HG02885 (cell line): ENCODE results near the gene ASTN2.
"Not testable (repeated sequence)": the region's sequence is repeated elsewhere in the genome, so short reads cannot be mapped to it uniquely, and the experiment has no call there.

ENCODE experiments used
- ATAC-seq: cut with Tn5 transposase; IDR thresholded peaks from one replicate; pipeline ENCODE4 v1.9.1; 2021; ENCODE audit warnings: mild to moderate bottlenecking; ENCODE audit not compliant: unreplicated experiment, poor library complexity

The ASTN2 gene

GRCh38 chr9:117093891-117094844 is 320.7 kb downstream of the ASTN2 start:
- ATAC-seq, result no peak

- no peak for ATAC-seq
Measured at GRCh38 chr9:117092582-117092981, 322.3 kb downstream of the ASTN2 start.

- ATAC-seq, result no peak
Measured at GRCh38 chr9:117091529-117091928, 323.3 kb downstream of the ASTN2 start.

GRCh38 chr9:117088786-117089185 is 326.1 kb downstream of the ASTN2 start:
- no peak for ATAC-seq

- no peak for ATAC-seq
Measured at GRCh38 chr9:117088140-117088539, 326.7 kb downstream of the ASTN2 start.

GRCh38 chr9:117084221-117084620 is 330.6 kb downstream of the ASTN2 start:
- no peak for ATAC-seq

GRCh38 chr9:117083559-117083958 is 331.3 kb downstream of the ASTN2 start:
- ATAC-seq, result no peak

GRCh38 chr9:117081641-117082317 is 333.1 kb downstream of the ASTN2 start:
- ATAC-seq, result peak; percentile 39

GRCh38 chr9:117080765-117081390 is 334.0 kb downstream of the ASTN2 start:
- no peak for ATAC-seq

- ATAC-seq, result no peak
Measured at GRCh38 chr9:117076571-117077290, 338.1 kb downstream of the ASTN2 start.

GRCh38 chr9:117075636-117076035 is 339.2 kb downstream of the ASTN2 start:
- ATAC-seq, result no peak

- ATAC-seq, result no peak
Measured at GRCh38 chr9:117074784-117075520, 339.9 kb downstream of the ASTN2 start.

GRCh38 chr9:117074342-117074662 is 340.6 kb downstream of the ASTN2 start:
- no peak for ATAC-seq

GRCh38 chr9:117073539-117074341 is 341.1 kb downstream of the ASTN2 start:
- no peak for ATAC-seq

GRCh38 chr9:117073071-117073470 is 341.8 kb downstream of the ASTN2 start:
- no peak for ATAC-seq

GRCh38 chr9:117072216-117072615 is 342.6 kb downstream of the ASTN2 start:
- no peak for ATAC-seq

GRCh38 chr9:117071673-117072207 is 343.1 kb downstream of the ASTN2 start:
- ATAC-seq, result not testable (repeated sequence)

- no peak for ATAC-seq
Measured at GRCh38 chr9:117063721-117064471, 351.0 kb downstream of the ASTN2 start.
